ENCODE results near the gene GVQW3.

- no peak for TF ChIP-seq POLR2A (IDR thresholded peaks at IDR 0.05)
- no peak for TF ChIP-seq POLR2AphosphoS5 (IDR thresholded peaks at IDR 0.05)
- TF ChIP-seq CTCF (IDR thresholded peaks at IDR 0.05): no peak
These were observed 46.2 kb upstream of the GVQW3 start for GRCh38 chr11:76334826-76335389.
